Measurements from ENCODE around the gene FADS1.

The FADS1 gene

DNA sequence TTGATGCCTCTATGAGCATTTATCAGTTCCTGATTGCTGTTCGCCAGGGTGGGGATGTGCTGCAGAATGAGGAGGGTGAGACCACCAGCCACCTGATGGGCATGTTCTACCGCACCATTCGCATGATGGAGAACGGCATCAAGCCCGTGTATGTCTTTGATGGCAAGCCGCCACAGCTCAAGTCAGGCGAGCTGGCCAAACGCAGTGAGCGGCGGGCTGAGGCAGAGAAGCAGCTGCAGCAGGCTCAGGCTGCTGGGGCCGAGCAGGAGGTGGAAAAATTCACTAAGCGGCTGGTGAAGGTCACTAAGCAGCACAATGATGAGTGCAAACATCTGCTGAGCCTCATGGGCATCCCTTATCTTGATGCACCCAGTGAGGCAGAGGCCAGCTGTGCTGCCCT lies 21.3 kb downstream of the FADS1 start:
- DNase-seq (ENCODE audit: low read depth) = no peak

DNA sequence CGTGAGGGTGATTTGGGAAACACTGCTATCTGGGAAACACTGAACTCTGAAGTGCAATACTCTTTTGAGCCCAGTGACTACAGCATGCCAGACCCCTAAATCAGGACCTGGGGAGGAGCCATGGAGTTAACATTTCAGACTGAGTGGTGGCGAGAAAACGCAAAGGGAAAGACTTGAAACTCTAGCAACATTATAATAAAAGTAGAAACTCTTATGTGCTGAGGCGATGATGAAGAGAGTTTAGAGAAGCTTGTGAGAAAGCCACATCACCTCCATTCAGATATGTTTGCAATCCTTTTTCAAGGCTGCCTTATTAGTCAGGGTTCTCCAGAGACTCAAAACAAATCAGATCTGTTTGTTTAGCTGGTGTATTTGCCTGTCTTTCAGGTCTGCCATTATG lies 22.2 kb downstream of the FADS1 start:
- no peak for DNase-seq (ENCODE audit: low read depth)

DNA sequence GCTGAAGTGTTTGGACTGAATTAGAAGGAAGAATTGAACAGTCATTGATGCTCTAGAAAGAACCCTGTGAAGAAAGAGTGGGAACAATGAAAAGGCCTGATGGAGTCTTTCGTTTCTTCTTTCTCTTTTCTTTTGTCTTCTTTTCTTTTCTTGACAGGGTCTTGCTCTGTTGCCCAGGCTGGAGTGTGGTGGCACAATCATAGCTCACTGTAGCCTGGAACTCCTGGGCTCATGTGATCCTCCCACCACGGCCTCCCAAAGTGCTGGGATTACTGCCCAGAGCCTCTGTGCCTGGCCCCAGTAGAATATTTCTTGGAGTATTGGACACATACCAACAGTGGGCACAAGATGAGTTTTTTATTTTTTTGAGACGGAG lies 23.0 kb downstream of the FADS1 start:
- DNase-seq (ENCODE audit: low read depth) = no peak

DNA sequence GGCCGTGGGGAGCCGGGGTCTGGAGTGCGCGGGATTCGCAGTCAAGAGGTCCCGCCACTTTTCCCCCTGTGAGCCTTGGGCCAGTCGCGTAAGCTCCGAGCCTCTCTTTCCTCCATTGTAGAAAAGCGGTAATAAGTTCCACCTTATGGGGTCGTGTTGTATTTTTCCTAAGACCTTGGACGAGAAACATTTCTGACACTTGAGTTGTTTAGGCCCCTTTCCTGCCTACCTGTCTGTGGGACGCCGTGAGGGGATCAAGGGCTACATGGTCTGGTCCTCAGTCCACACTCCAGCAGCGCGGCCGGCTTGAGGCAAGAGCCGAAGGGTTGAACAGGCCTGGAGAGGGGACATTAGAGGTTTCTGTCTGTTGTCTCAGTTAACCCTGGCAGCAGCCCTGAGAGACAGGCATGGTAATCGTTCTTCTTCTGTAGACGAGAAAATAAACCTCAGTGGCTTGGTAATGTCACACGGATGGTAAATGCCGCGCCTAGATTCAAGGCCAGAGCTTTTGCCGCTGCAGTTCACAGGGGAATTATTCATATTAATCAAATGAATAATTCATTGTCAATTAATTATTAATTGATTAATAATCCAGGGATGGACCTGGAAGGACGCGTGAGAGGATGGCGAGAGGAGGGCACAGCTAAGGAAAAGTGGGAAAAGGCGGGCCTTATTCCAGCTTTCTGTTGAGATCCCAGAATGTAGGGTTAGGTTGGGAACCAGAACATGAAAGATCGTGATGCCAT lies 23.5 kb downstream of the FADS1 start:
- DNase-seq (ENCODE audit: low read depth) = no peak

DNA sequence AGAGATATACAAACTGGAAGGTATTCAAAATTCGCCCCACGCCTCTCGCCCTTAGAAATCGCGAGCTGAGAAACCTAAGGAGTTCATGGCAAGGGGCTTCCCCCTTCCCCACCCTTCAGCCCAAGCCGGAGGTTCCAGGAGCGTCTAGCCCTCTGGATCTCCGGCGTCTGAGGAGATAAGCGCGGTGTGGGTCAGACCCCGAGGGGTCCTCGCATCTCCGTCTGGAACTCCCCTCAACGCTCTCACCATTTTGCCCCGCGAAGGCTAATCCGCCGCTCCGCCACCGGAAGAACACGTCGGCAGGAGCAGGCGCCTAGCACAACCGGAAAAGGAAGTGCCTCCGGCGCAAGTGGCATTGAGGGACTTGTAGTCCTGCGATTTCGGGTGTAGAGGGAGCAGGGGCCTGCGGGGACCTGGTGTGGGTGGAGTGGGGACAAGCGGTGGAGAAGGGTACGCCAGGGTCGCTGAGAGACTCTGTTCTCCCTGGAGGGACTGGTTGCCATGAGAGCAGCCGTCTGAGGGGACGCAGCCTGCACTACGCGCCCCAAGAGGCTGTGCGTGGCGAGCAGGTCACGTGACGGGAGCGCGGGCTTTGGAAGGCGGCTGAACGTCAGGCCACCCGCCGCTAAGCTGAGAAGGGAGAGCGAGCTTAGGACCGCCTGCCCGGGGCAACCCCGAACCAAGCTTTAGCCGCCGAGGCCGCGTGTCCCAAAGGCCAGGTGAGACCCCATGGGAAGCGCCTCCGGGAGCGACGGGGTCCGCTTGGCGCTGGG lies 24.3 kb downstream of the FADS1 start, which contains the start of the genes FEN1 and TMEM258:
TSS of gene FEN1 (plus strand) at position 602 of the 773 bp plus-strand sequence. CDS start 2,451 bp downstream, outside the sequence.
TSS of gene TMEM258 (minus strand) at position 290 of the 773 bp plus-strand sequence. CDS start at position 249, 41 bp downstream.
- peak; percentile 91 for DNase-seq (ENCODE audit: low read depth)

DNA sequence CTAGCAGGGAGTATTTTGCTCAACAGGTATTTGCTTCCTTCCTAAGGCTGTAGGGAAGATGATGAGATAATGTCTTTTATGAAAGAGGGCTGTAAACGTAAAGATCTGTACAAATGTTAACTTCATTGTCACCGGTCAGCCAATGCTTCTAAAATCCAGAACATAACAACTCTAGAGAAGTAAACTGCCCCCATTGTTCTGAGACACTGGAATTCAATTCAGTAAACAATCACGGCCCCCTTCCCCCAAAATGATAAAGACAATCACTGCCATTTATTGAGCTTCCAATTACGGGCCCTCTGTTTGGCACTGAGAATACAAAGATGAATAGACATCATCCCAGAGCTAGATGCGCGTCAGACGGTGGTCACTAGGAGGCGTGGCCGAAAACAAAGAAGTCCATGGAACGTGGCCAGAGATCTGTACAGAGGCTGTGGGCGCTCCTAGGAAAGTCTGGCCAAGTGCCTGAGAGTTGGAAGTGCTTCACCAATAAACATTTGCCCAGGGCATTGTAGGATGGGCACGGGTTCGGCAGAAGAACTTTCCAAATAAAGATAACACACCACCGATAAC lies 25.0 kb downstream of the FADS1 start:
- peak; percentile 72 for DNase-seq (ENCODE audit: low read depth)

DNA sequence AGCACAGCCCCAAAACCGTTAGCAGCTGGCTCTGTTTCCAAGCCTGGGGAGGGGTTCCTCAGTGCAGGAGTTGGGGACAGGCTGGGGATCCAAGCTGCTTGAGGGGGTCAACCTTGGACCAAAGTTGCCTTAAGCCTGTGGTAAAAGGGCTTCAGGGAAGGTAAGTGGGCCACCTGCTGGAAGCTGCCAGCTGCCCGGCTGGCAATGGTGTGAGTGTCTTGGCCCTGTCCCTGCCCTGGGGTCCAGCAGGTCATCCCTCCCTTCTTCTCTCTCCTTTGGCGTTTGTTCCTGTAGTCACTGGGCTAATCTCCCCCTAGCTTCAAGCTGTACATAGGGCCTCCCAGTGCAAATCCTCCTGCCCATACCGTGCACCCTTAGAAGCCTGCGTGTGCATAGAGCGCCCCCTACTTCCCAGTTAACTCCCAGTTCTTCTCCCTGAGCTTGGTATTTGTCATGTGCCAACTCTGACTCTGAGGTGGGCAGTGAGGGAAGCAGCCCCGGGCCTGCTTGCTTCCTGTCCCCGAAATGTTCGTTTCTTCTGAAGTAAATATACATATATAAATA lies 28.8 kb downstream of the FADS1 start:
- DNase-seq (ENCODE audit: low read depth) = no peak

DNA sequence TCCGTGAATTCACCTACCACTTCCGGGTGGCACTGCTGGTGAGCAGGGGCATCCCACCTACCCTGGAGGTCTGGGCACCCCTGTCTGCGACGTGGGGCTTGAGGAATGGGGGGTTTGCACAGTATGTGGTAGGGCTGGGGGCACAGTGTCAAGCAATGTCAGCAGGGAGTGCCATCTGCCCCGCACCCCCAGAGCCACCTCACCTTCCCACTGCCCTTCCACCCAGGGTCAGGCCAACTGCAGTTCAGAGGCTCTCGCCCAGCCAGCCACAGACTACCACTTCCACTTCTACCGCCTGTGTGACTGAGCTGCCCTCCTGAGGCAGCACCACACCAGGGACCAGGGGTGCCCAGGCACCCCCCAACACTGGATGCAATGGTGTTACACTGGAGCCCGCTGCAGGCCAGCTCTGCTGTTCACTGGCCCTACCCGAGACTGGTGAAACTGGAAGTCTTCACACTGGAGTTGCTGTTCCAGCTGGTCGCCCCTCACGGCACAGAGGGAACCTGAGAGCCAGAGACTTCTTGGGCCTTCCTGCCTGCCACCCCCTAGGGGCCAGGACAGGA lies 30.9 kb downstream of the FADS1 start:
- no peak for DNase-seq (ENCODE audit: low read depth)

DNA sequence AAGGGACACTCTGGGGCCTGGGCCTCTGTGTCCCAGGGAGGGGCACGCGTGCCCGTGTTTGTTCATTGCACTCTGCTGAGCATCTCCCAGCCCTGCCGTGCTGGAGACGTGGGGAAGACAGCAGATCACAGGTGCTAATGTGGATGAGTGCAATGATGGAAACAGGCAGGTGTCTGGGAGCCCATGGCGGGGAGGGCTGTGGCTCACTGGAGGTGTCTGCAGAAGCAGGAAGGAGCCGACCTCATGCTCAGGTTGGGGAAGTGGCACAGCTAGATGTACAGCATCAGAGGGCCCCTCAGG lies 32.3 kb downstream of the FADS1 start:
- no peak for DNase-seq (ENCODE audit: low read depth)

DNA sequence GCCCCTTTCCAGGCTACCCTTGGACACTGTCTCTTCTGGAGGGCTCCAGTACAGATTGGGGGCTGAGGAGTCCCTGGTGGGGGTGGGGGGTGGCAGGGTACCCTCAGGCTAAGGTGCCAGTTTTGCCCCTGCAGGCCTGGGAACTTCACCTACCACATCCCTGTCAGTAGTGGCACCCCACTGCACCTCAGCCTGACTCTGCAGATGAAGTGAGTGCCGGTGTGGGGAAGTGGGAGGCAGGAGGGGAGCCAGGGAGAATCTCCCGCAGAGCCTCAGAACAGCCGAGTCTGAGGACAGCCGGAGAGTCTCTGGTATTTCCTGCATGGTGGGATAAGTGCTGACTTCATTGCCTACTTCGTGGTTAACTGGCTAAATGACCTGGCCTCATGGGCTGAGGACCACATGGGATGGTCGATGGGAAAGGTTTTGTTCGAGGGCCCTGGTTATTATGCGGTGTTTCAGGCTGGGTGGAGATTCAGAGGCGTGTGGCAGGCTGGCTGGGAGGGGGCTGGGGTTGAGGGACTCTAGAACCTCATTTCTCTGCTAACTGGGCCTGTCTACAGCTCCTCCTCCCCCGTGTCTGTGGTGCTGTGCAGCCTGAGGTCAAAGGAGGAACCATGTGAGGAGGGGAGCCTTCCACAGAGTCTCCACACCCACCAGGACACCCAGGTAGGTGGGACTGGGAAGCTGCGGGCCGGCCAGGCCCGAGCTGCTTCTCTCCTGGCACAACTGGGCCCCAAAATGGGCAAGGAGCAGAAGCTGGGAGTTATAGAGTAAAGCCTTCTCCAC lies 32.9 kb downstream of the FADS1 start:
- no peak for DNase-seq (ENCODE audit: low read depth)

DNA sequence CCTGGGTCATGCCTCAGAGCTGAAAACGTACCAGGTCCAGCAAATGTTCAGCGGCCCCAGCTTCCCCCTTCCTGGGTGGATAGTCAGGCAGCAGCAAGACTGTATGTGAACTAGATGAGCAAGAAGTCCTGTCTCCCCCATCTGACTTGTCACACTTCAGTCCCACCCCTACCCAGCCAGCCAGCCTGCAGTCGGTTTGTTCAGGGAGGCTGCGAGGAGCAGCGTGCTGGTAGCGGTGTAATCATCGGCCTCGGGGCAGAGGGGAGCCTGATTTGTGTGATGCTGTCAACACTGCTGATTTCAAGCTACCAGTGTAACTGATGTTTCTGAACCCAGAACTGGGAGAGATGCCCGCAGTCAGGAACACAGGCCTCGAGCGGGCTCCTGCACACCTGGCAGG lies 34.0 kb downstream of the FADS1 start:
- DNase-seq (ENCODE audit: low read depth) = no peak

DNA sequence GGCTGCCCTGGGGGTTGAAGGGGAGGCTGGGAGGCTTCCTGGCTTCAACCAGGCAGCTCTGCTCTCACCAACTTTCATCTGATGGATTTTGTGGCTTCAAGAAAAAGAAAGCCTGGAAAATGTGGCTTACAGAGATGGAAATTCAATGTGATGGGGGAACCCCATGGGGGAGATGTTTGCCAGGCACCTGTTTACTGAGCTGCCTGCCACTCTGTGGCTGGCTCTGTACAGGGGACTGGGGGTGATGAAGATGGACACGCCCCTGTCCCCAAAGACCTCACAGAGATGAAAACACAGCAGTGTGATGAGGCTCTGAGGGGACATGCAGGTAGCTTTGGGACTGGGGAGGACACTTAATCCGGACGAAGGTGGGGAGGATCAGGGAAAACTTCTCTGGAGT lies 34.5 kb downstream of the FADS1 start:
- no peak for DNase-seq (ENCODE audit: low read depth)

DNA sequence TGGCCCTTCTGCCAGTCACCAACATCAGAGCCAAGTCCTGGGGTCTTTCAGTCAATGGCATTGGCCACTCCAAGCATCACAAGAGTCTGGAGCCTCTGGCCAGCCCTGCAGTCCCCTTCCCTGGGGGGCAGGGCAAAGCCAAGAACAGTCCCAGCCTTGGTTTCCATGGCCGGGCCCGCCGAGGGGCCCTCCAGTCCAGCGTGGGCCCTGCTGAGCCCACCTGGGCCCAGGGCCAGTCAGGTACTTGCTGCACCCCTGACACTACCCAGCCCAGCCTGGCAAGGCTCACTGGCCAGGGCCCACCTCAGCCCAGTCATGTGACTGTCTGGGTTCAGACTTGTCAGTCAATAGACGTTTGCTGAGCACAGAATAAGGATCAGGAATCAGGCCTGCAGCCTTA lies 35.2 kb downstream of the FADS1 start:
- DNase-seq (ENCODE audit: low read depth) = no peak

DNA sequence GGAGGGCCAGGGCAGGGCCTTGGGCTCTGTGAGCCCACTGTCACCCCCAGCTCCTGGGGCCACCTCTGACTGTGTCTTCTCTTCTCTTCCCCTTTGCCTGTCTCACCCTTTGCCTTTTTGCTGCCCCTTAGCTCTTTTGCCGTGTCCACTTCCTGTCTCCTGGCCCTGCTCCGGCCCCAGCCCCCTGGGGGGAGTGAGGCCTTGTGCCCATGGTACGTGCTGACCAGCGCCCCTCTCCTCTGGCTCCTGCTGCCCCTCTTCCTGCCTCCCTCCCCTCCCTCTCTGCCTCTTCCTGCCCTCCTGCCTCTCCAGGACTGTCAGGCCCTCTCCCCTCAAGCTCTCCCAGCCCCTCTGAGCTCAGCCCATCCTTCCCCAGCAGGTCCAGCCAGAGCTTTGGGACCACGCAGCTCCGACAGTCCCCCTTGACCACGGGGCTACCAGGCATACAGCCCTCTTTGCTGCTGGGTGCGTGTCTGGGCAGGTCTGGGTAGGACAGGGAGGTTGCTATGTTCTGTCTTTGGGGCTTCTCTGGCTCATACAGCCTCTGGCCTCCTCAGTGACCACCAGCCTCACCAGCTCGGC lies 36.1 kb downstream of the FADS1 start:
- no peak for DNase-seq (ENCODE audit: low read depth)

DNA sequence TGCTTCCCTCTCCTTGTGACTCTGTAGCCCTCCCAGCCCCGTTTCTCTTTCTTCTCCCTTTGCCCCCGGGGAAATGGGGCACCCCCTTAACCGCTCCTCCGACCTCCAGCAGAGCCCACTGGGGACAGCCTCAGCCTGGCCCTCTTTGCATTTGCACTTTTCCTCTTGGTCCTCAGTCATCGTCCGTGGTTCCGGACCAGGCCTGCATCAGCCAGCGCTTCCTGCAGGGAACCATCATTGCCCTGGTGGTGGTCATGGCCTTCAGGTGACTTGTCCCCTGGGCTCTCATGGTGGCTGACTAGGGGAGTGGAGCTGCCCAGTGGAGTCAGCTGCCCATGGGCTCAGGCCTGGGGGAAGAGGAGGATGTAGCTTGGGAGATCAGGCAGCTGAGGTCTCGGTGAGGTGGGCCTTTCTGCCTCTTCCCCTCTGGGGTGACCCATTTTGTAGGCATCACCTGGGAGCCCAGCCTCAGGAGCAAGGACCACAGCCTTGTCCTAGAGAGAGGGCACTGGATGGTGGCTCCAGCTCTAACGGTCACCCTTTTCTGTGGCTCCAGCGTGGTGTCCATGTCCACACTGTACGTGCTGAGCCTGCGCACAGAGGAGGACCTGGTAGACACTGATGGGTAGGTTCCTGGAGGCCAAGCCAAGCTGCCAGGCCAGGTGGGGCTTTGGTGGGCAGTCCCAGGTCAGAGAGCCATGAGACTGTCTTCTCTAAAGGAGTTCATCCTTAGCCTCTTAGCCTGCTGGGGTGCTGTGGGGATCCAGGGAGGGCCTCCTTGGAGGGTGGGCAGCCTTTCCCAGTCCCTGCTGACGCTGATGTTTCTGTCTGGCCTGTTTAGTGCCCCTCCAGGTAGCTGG lies 36.9 kb downstream of the FADS1 start:
- DNase-seq (ENCODE audit: low read depth) = no peak

DNA sequence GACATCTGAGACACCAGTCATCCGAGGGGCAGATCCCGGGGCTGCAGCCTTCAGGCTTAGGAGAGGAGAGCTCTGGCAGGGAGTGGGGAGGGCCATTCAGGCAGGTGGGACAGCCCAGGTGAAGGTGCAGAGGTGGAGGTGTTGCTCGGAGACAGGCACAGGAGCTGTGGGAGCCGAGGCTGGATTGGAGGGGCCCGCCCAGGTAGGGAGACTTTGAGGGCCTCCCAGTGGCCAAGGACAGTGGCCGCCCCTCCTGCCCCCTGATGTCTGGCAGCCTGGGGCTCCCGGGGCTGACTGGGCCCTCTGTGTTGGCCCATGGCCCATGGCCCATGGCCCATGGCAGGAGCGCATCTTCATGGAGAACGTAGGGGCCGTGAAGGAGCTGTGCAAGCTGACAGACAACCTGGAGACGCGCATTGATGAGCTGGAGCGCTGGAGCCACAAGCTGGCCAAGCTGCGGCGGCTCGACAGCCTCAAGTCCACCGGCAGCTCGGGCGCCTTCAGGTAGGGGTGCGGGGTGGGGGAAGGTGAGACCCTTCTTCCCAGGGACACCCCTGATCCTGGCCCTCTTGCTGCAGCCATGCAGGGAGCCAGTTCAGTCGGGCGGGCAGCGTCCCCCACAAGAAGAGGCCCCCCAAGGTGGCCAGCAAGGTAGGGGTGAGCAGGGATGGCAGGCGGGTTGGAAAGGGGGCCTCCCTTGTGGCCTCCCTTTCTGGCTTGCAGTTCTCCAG lies 37.7 kb downstream of the FADS1 start:
- DNase-seq (ENCODE audit: low read depth) = no peak

DNA sequence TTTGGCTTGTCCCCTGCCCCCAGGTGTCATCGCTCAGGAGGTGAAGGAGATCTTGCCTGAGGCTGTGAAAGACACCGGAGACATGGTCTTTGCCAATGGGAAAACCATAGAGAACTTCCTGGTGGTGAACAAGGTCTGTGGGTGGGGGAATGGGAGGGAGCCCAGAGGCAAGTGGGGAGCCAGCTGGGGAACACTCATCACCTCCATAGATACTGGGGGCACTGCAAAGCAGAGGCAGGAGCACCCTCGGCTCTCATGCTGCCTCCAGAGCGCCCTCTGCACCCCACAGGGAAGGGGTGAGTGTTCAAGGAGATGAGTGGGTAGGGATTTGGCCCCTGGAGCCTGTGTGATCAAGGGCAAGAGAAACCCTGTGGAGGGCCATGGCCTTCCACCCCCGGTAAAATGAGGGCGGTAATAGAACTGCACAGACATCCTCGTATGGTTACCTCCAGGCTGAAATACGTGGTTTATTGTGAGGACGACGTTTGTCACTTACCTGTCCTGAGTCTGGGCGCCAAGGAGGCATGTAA lies 38.4 kb downstream of the FADS1 start:
- no peak for DNase-seq (ENCODE audit: low read depth)

DNA sequence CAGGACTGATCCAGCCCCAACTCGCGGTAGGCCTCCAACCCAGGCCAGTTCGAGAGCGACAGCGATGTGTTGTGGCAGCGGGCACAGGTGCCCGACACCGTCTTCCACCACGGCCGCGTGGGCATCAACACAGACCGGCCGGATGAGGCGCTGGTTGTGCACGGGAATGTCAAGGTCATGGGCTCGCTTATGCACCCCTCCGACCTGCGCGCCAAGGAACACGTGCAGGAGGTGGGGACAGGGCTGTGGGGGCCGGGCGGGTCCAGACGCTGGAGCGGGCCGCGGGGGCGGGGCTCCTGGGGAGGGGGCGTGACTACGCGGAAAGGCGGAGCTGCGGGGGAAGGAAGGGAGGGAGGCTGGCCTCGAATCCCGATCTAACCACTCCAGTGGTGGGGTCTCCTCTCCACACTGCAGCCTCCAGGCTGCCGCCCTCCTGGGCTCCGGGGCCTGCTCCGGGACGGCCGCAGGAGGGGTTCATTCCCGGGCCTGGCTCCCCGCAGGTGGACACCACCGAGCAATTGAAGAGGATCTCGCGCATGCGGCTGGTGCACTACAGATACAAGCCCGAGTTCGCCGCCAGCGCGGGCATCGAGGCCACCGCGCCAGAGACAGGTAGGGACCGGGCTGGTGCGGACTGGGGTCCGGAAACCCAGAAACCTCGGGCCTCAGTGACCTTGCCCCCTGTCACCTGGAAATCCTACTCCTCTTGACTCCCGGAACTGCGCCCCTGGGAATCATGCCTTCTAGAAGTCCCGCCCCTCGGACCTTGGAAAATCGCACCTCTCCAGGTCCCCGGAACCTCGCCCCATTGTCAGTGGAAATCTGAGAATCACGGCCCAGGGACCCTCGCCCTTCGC lies 39.3 kb downstream of the FADS1 start:
- no peak for DNase-seq (ENCODE audit: low read depth)
